ENCODE measurements around the gene BAG3.

Gene BAG3

GRCh38 chr10:119667562-119668328 is 16.6 kb downstream of the BAG3 start:
- peak; percentile 92 for DNase-seq (ENCODE audit: low read depth)

- DNase-seq (ENCODE audit: low read depth), result no peak
Measured at GRCh38 chr10:119668461-119668860, 17.3 kb downstream of the BAG3 start.

GRCh38 chr10:119669331-119669730 is 18.2 kb downstream of the BAG3 start:
- no peak for DNase-seq (ENCODE audit: low read depth)

GRCh38 chr10:119669975-119670640 is 18.9 kb downstream of the BAG3 start:
- DNase-seq (ENCODE audit: low read depth), result no peak

- DNase-seq (ENCODE audit: low read depth), result peak; percentile 40
Measured at GRCh38 chr10:119670717-119671116, 19.5 kb downstream of the BAG3 start.

- DNase-seq (ENCODE audit: low read depth), result no peak
Measured at GRCh38 chr10:119671381-119671780, 20.2 kb downstream of the BAG3 start.

- DNase-seq (ENCODE audit: low read depth), result no peak
Measured at GRCh38 chr10:119672291-119672690, 21.1 kb downstream of the BAG3 start.

- peak; percentile 61 for DNase-seq (ENCODE audit: low read depth)
Measured at GRCh38 chr10:119673271-119673670, 22.1 kb downstream of the BAG3 start.

- no peak for DNase-seq (ENCODE audit: low read depth)
Measured at GRCh38 chr10:119675483-119676170, 24.4 kb downstream of the BAG3 start.

GRCh38 chr10:119677126-119677525 is 25.9 kb downstream of the BAG3 start:
- no peak for DNase-seq (ENCODE audit: low read depth)

- no peak for DNase-seq (ENCODE audit: low read depth)
Measured at GRCh38 chr10:119677904-119678755, 26.9 kb downstream of the BAG3 start.

GRCh38 chr10:119679480-119679829 is 28.3 kb downstream of the BAG3 start:
- DNase-seq (ENCODE audit: low read depth), result no peak

- peak; percentile 64 for DNase-seq (ENCODE audit: low read depth)
Measured at GRCh38 chr10:119680050-119680449, 28.9 kb downstream of the BAG3 start.

- no peak for DNase-seq (ENCODE audit: low read depth)
Measured at GRCh38 chr10:119680650-119681081, 29.5 kb downstream of the BAG3 start.

- DNase-seq (ENCODE audit: low read depth), result peak; percentile 89
Measured at GRCh38 chr10:119686465-119687191, 35.4 kb downstream of the BAG3 start.

- peak; percentile 56 for DNase-seq (ENCODE audit: low read depth)
Measured at GRCh38 chr10:119687192-119688032, 36.2 kb downstream of the BAG3 start.

GRCh38 chr10:119688033-119688508 is 36.9 kb downstream of the BAG3 start:
- no peak for DNase-seq (ENCODE audit: low read depth)

GRCh38 chr10:119689016-119689580 is 37.9 kb downstream of the BAG3 start:
- DNase-seq (ENCODE audit: low read depth), result no peak

- no peak for DNase-seq (ENCODE audit: low read depth)
Measured at GRCh38 chr10:119691726-119692125, 40.5 kb downstream of the BAG3 start.

Data from amniotic epithelial cell (primary cell).